Measurements from ENCODE around the gene ELP4. TPM values are rescaled to one million over a fixed set of nuclear protein-coding genes. Genes with fewer than 3 reads are reported as not detected.
"Not testable (repeated sequence)": the region's sequence is repeated elsewhere in the genome, so short reads cannot be mapped to it uniquely, and the experiment has no call there.

Gene ELP4
- total RNA-seq, 1 donor from 2014 or later, result 37.1 TPM

DNA sequence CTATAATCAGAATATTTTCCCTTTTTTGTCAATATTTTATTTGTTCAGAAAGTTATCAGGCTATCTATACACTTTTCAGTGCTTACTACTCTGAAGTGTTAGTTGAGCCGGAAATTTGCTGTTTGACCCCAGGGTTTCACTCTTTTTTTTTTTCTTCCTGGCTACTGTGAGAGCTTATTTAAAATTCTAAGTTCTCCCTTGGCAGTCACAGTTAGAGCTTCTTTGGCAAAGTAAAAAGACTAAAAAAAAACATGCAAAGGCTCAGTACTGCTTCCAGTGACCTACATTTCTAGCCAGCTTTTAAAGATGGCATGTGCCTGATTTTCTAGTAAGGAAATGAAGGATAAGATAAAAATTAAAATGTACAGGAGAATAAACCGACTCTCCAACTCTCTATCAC, 48.4 kb downstream of the ELP4 start:
- intact Hi-C loops (cut with DNase I), result no loop called here

DNA sequence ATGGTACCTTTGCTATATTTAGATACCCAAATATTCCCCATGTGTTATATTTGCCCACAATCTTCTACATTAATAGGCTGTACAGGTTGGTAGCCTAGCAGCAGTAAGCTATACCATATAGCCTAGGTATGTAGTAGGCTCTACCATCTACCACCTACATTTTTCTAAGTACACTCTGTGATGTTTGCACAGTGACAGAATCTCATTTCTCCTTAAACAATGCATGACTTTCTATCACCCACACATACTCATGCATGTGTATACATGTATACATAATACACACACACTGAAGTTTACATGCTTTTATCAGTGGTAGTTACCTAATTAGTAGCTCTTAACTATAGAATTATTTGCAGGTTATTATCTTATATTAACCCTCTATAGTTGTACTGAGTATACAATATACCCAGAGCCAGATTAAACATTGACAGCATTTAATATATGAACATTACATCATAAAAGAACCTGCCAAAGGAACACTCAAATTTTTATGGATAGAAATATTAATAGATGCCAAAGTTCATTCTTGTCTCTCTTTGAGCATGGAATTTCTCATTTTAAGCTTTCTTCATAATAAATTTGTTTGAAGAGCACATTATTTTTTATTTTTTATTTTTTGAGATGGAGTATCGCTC, 51.4 kb downstream of the ELP4 start:
- Histone ChIP-seq H3K27me3 (no peaks in the 10 kb centered on the region), H3K4me1 (peaks cover 0 to 6% of the 10 kb centered on the region in 2 donors), H3K4me3 (no peak overlapping the region), H3K27ac (no peak overlapping the region), H3K9me3 (peaks cover 0 to 2% of the 10 kb centered on the region in 2 donors), H3K36me3 (no peaks in the 10 kb centered on the region)
- TF ChIP-seq, protein P1, sequence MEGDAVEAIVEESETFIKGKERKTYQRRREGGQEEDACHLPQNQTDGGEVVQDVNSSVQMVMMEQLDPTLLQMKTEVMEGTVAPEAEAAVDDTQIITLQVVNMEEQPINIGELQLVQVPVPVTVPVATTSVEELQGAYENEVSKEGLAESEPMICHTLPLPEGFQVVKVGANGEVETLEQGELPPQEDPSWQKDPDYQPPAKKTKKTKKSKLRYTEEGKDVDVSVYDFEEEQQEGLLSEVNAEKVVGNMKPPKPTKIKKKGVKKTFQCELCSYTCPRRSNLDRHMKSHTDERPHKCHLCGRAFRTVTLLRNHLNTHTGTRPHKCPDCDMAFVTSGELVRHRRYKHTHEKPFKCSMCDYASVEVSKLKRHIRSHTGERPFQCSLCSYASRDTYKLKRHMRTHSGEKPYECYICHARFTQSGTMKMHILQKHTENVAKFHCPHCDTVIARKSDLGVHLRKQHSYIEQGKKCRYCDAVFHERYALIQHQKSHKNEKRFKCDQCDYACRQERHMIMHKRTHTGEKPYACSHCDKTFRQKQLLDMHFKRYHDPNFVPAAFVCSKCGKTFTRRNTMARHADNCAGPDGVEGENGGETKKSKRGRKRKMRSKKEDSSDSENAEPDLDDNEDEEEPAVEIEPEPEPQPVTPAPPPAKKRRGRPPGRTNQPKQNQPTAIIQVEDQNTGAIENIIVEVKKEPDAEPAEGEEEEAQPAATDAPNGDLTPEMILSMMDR (IDR thresholded peaks at IDR 0.05), result no peak
- intact Hi-C loops (cut with DNase I), result no loop called here
- DNase-seq (ENCODE audit: low spot score in 2 of 2), result no peak

More for the DNA sequence above, 48.4 kb downstream of the ELP4 start:
- Histone ChIP-seq H3K27me3 (no peaks in the 10 kb centered on the region), H3K4me3 (no peak overlapping the region), H3K27ac (no peak overlapping the region), H3K4me1 (peaks cover 0 to 6% of the 10 kb centered on the region in 2 donors), H3K9me3 (no peaks in the 10 kb centered on the region), H3K36me3 (no peaks in the 10 kb centered on the region)
- DNase-seq (ENCODE audit: low spot score in 2 of 2), result no peak
- TF ChIP-seq, protein P1 (IDR thresholded peaks at IDR 0.05), result no peak

DNA sequence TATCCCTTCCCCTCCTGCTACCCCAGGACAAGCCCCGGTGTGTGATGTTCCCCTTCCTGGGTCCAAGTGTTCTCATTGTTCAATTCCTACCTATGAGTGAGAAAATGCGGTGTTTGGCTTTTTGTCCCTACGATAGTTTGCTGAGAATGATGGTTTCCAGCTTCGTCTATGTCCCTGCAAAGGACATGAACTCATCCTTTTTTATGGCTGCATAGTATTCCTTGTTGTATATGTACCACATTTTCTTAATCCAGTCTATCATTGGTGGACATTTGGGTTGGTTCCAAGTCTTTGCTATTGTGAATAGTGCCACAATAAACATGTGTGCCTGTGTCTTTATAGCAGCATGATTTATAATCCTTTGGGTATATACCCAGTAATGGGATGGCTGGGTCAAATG, 55.0 kb downstream of the ELP4 start:
- H3K9me3 ChIP-seq; H3K4me3 ChIP-seq; H3K4me1 ChIP-seq; DNase-seq (ENCODE audit: low spot score in 2 of 2); H3K27ac ChIP-seq; H3K36me3 ChIP-seq; intact Hi-C loops (cut with DNase I); H3K27me3 ChIP-seq: not testable (repeated sequence)

DNA sequence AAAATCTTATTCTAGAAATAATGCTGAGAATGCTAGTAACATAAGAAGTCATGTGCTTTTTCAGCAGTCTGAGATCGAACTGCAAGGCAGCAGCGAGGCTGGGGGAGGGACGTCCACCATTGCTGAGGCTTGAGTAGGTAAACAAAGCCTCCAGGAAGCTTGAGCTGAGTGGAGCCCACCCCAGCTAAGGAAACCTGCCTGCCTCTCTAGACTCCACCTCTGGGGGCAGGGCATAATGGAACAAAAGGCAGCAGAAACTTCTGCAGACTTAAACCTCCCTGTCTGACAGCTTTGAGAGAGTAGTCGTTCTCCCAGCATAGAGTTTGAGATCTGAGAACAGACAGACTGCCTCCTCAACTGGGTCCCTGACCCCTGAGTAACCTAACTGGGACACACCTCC, 64.6 kb downstream of the ELP4 start:
- H3K27ac ChIP-seq; H3K36me3 ChIP-seq; DNase-seq (ENCODE audit: low spot score in 2 of 2); H3K27me3 ChIP-seq; H3K4me3 ChIP-seq; intact Hi-C loops (cut with DNase I); H3K4me1 ChIP-seq: not testable (repeated sequence)
- H3K9me3 ChIP-seq, result peaks cover 0 to 45% of the 10 kb centered on the region in 2 donors

DNA sequence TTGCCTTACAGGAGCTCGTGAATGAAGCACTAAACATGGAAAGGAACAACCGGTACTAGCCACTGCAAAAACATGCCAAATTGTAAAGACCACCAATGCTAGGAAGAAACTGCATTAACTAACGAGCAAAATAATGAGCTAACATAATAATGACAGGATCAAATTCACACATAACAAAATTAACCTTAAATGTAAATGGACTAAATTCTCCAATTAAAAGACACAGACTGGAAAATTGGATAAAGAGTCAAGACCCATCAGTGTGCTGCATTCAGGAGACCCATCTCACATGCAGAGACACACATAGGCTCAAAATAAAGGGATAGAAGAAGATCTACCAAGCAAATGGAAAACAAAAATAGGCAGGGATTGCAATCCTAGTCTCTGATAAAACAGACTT, 66.2 kb downstream of the ELP4 start:
- H3K36me3 ChIP-seq; H3K4me3 ChIP-seq; intact Hi-C loops (cut with DNase I); H3K27me3 ChIP-seq; H3K4me1 ChIP-seq; H3K27ac ChIP-seq; DNase-seq (ENCODE audit: low spot score in 2 of 2): not testable (repeated sequence)
- H3K9me3 ChIP-seq, result peaks cover 0 to 48% of the 10 kb centered on the region in 2 donors

DNA sequence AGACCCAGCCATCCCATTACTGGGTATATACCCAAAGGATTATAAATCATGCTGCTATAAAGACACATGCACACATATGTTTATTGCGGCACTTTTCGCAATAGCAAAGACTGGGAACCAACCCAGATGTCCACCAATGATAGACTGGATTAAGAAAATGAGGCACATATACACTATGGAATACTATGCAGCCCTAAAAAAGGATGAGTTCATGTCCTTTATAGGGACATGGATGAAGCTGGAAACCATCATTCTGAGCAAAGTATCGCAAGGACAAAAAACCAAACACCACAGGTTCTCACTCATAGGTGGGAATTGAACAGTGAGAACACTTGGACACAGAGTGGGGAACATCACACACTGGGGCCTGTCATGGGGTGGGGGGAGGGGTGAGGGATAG, 69.8 kb downstream of the ELP4 start:
- H3K4me1 ChIP-seq; H3K36me3 ChIP-seq; DNase-seq (ENCODE audit: low spot score in 2 of 2); intact Hi-C loops (cut with DNase I); H3K27ac ChIP-seq; H3K27me3 ChIP-seq; H3K4me3 ChIP-seq: not testable (repeated sequence)
- peaks cover 0 to 40% of the 10 kb centered on the region in 2 donors for H3K9me3 ChIP-seq

DNA sequence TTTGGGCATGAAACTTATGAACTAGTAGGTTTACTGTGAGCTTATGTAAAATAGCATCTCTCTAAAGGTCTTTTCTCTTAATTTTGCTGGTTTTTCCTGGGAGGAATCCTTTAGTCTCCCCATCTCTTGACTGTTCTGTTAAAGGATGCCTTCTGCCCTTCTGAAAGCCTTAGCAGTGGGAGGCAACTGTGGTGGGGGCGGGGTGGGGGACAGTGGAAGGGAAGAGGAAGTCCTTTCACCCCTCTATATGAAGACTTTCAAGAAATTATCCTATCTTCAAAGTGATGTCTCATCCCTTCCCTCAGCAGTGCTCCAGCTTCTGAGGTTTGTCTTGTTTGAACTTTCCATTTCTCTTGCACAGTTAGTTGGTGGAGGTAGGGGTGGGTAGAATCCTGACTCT, 73.1 kb downstream of the ELP4 start:
- TF ChIP-seq, protein P1 (IDR thresholded peaks at IDR 0.05), result no peak
- H3K4me3 ChIP-seq, result no peak overlapping the region
- no peaks in the 10 kb centered on the region for H3K4me1 ChIP-seq
- intact Hi-C loops (cut with DNase I), result no loop called here
- no peak overlapping the region for H3K27ac ChIP-seq
- H3K9me3 ChIP-seq, result peaks cover 0 to 15% of the 10 kb centered on the region in 2 donors
- no peaks in the 10 kb centered on the region for H3K36me3 ChIP-seq
- no peak for DNase-seq (ENCODE audit: low spot score in 2 of 2)
- H3K27me3 ChIP-seq, result no peaks in the 10 kb centered on the region

DNA sequence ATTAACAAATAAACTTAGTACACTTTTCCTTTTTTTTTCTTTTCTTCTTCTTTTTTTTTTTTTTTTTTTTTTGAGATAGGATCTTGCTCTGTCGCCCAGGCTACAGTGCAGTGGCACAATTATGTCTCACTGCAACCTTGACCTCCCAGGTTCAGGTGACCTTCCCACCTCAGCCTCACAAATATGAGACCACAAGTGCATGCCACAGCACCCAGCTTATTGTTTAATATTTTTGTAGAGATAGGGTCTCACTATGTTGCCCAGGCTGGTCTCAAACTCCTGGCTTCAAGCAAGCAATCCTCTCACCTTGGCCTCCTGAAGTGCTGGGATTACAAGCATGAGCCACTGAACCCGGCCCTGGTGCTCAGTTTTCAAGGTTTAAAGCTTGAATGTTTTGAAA, 88.9 kb downstream of the ELP4 start:
- Histone ChIP-seq H3K27me3 (no peaks in the 10 kb centered on the region), H3K36me3 (no peaks in the 10 kb centered on the region), H3K4me1 (no peaks in the 10 kb centered on the region), H3K27ac (no peak overlapping the region), H3K4me3 (no peak overlapping the region), H3K9me3 (no peaks in the 10 kb centered on the region)
- TF ChIP-seq, protein P1 (IDR thresholded peaks at IDR 0.05), result no peak
- intact Hi-C loops (cut with DNase I), result no loop called here
- no peak for DNase-seq (ENCODE audit: low spot score in 2 of 2)
